Mammary epithelial cell (primary cell): ENCODE data around the gene STK24.

Experiments used
- CTCF ChIP-seq, 2 donors: IDR thresholded peaks in 1 of 2; conservative IDR thresholded peaks in 1 of 2; 2 replicates each; pipeline ENCODE4 v1.5.1; 2011 to 2012; ENCODE audit warnings: inconsistent platforms in 2 of 2, low read length in 2 of 2, mild to moderate bottlenecking in 2 of 2, control low read depth in 1 of 2, low read depth in 1 of 2; ENCODE audit not compliant: insufficient read depth in 1 of 2; ENCODE audit errors: extremely low read depth in 1 of 2
- EZH2 ChIP-seq: IDR thresholded peaks from 2 replicates; pipeline ENCODE4 v1.6.1; 2012; ENCODE audit warnings: low read length, inconsistent platforms, borderline replicate concordance

- TF ChIP-seq CTCF (conservative IDR thresholded peaks at IDR 0.05 in 1 of 2, IDR thresholded peaks at IDR 0.05 in 1 of 2; ENCODE audit: extremely low read depth in 1 of 2, insufficient read depth in 1 of 2, low read depth in 1 of 2, low read length in 2 of 2) (no peak), EZH2 (no peak)
Observed at GRCh38 chr13:98454389-98454881, 122.5 kb downstream of the STK24 start.
